Activated CD8-positive, alpha-beta T cell treated with anti-CD3 and anti-CD28 coated beads for 36 hours (primary cell): Measurements from ENCODE around the gene SYT2. TPM values are rescaled to one million over a fixed set of nuclear protein-coding genes. Genes with fewer than 3 reads are reported as not detected.

ENCODE experiments used
- ATAC-seq: fragments of 200-7000 bp; cut with Tn5 transposase; one replicate; pipeline ENCODE4 v1.10.0; 2021; ENCODE audit warnings: mild to moderate bottlenecking, moderate library complexity
- CTCF ChIA-PET: fragments of 350-600 bp; sonication (Branson Sonifier 250); formaldehyde crosslinking; loops from one replicate; lab custom pipeline; 2021; ENCODE audit warnings: antibody characterized with exemption; lab: Charles Lee
- POLR2A ChIA-PET: fragments of 350-600 bp; sonication (Branson Sonifier 250); formaldehyde crosslinking; loops from one replicate; lab custom pipeline; 2021; ENCODE audit warnings: antibody characterized with exemption; lab: Charles Lee
- DNase-seq: peaks from one replicate; pipeline ENCODE4 v3.0.0-alpha.2; 2020
- H3K27ac Mint-ChIP-seq: one replicate; pipeline ENCODE4 v1.8.0; 2021; ENCODE audit warnings: mild to moderate bottlenecking, mixed read lengths
- H3K27me3 Mint-ChIP-seq: one replicate; pipeline ENCODE4 v1.8.0; 2021; ENCODE audit warnings: mixed read lengths
- H3K36me3 Mint-ChIP-seq: one replicate; pipeline ENCODE4 v1.8.0; 2021; ENCODE audit warnings: low read depth, mixed read lengths
- H3K4me1 Mint-ChIP-seq: one replicate; pipeline ENCODE4 v1.8.0; 2021; ENCODE audit warnings: low read depth, mixed read lengths
- H3K4me3 Mint-ChIP-seq: one replicate; pipeline ENCODE4 v1.8.0; 2021; ENCODE audit warnings: mild to moderate bottlenecking, moderate library complexity, mixed read lengths
- H3K9me3 Mint-ChIP-seq: one replicate; pipeline ENCODE4 v1.8.0; 2021; ENCODE audit warnings: mixed read lengths
- intact Hi-C: fragments of 100-400 bp; cut with micrococcal nuclease; formaldehyde crosslinking; loops from one replicate; pipeline ENCODE4 v1.10.0; 2022
- total RNA-seq, 2 experiments: library from RNA; stranded (reverse); gene quantifications; one replicate each; pipeline ENCODE4 v1.2.3, GENCODE V29; 2021
- TF ChIP-seq, protein P1 (sequence below): fragments of 200-600 bp; IDR thresholded peaks from one replicate; pipeline ENCODE4 v1.8.0; 2022; ENCODE audit warnings: antibody characterized with exemption, mild to moderate bottlenecking

SYT2 gene
- total RNA-seq, 2 experiments from 2014 or later = not detected

DNA sequence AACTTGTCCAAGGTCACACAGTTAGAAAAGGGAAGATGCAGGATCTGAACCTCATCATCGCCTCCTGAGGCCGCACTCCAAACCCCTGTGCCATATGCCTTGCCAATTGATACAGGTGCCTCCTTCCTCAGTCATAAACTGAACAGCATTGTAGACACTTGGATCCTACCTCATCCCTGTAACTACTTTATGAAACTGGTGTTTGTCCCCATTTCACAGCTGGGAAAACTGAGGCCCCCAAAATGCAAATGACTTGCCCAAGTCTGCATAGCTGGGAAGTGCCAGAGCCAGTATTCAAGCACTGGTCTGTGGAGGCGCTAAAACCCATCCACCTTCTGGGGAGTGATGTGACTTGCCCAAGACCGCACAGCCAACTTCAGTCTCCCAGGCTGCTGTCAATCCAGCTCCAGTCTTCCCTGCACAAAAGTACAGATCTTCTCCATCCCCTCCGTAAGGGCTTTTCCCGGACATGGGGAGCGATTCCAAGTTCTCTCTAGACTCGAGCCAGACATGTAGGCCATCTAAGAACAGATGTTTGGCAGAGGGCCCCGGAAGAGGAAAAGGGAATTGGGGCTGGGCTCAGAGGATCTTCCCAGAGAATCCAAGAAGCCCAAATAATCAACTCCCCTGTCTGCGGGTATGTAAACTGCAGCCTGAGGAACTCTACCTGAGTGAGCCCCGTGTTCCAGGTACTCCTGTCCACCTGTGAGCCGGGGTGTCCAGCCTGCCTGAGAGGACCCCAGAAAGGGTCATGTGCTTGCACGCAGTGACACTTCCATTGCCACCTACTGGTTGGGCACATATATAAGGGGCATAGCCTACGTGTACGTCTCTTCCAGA is 60.5 kb downstream of the SYT2 start:
- H3K36me3 Mint-ChIP-seq = no peaks in the 10 kb centered on the region
- ChIA-PET POLR2A (no interaction called here), CTCF (no interaction called here)
- no peaks in the 10 kb centered on the region for H3K9me3 Mint-ChIP-seq
- TF ChIP-seq, protein P1, sequence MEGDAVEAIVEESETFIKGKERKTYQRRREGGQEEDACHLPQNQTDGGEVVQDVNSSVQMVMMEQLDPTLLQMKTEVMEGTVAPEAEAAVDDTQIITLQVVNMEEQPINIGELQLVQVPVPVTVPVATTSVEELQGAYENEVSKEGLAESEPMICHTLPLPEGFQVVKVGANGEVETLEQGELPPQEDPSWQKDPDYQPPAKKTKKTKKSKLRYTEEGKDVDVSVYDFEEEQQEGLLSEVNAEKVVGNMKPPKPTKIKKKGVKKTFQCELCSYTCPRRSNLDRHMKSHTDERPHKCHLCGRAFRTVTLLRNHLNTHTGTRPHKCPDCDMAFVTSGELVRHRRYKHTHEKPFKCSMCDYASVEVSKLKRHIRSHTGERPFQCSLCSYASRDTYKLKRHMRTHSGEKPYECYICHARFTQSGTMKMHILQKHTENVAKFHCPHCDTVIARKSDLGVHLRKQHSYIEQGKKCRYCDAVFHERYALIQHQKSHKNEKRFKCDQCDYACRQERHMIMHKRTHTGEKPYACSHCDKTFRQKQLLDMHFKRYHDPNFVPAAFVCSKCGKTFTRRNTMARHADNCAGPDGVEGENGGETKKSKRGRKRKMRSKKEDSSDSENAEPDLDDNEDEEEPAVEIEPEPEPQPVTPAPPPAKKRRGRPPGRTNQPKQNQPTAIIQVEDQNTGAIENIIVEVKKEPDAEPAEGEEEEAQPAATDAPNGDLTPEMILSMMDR = no peak
- H3K4me1 Mint-ChIP-seq = peaks cover 1% of the 10 kb centered on the region
- intact Hi-C loops = no loop called here
- ATAC-seq = no peak
- peaks cover 26% of the 10 kb centered on the region for H3K27me3 Mint-ChIP-seq
- no peak overlapping the region for H3K4me3 Mint-ChIP-seq
- no peak overlapping the region for H3K27ac Mint-ChIP-seq
- no peak for DNase-seq

DNA sequence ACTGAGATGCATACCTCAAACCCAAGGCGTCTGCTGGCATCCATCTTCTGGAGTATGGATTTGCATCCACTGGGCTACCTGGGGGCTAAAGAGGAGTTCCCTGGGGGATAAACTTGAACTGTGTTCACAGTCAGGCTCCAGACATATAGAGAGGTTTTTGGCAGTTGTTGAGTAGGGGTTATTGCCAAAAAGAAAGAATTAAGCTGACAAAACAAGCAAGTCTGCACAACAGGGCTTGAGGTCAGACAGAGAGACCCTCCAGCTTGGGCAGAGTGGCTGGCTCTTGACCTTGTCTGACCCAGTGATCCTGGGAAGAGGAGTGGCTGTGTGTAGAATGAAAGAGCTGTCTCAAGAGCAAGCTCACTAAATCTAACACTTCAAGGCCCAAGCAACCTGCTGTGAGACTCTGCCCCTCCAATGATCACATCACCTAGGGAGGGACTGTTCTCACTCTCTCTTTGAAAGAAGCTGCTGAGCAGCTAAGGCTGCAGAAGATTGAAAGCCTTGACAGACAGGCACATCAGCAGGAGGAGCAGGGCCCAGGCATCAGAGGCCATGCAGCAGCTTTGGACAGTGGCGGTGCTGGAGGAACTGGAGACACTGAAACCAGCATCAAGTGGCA is 61.5 kb downstream of the SYT2 start:
- Mint-ChIP-seq H3K4me3 (no peak overlapping the region), H3K27me3 (peaks cover 37% of the 10 kb centered on the region), H3K36me3 (no peaks in the 10 kb centered on the region), H3K9me3 (no peaks in the 10 kb centered on the region), H3K4me1 (peaks cover 12% of the 10 kb centered on the region), H3K27ac (no peak overlapping the region)
- TF ChIP-seq, protein P1 = no peak
- intact Hi-C loops = no loop called here
- ATAC-seq (no peak), DNase-seq (no peak)
- ChIA-PET POLR2A (interaction anchor here (0.8 kb wide), 1 partner anchor 11 kb away, joined by 5 read pairs; no protein-coding TSS in a partner anchor), CTCF (no interaction called here)

DNA sequence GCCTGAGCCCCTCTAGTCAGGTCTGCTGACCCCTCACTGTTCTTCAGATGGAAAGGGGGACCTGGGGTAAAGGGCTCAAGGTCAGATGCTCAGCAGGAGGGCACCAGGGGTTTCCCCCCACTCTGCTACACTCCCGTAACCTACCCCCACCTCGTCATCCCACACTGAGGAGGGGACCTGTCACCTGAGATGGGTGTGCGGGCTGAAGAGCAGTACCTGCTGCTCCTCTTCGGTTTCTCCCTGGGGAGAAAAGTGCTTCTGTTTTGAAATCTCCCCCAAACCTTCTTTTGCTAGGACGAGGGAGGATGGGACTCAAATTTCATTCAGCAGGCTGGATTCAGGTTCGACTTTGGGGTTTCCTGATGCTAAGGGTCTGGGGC is 65.2 kb downstream of the SYT2 start:
- Mint-ChIP-seq H3K36me3 (no peaks in the 10 kb centered on the region), H3K4me1 (peaks cover 26% of the 10 kb centered on the region), H3K27me3 (peaks cover 53% of the 10 kb centered on the region), H3K4me3 (no peak overlapping the region), H3K27ac (no peak overlapping the region), H3K9me3 (no peaks in the 10 kb centered on the region)
- intact Hi-C loops = no loop called here
- TF ChIP-seq, protein P1 = no peak
- no peak for ATAC-seq
- no peak for DNase-seq
- CTCF ChIA-PET = no interaction called here
- POLR2A ChIA-PET = no interaction called here

DNA sequence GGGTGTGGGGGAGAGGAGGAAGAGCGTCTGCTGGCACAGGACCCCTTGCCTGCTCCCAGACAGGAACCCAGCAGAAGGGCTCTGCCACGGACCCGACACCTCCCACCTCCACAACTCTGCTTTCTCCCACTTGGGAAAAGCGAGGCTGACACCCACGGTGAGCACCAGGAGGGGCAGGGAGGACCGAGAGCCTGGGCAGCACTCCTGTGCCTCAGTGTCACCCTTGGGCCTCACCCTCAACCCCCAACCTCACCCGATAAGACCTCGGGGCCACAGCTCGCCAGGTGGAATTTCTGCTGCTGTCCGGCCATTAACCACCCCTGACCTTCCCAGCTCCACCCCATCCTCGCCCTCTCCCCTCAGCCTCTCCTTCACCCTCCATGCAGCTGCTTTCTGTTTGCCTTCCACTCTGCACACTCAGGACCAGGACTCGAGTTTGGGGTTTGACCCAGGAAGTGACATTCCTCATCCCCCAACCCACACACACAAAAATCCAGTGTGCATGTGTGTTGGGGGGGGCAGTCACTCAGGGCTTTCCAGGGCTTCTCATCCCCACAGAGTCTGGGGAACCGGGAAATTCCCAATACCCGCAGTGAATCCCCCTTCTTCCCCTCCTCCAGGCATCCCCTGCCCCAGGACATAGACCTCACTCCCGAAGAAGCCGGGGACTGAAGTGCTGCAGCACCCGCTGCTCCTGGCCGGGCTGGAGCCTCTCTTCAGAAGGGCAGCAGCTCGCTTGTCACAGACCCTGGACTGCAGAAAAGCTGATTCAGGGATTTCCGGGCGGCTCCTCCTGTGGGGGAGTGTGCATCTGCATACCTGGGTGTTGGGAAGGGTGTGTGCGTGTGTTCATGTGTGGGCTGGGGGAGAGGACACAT is 65.8 kb downstream of the SYT2 start:
- CTCF ChIA-PET = interaction anchor here (0.7 kb wide), 1 partner anchor 13 kb away, joined by 3 read pairs; no protein-coding TSS in a partner anchor
- Mint-ChIP-seq H3K4me1 (peaks cover 26% of the 10 kb centered on the region), H3K4me3 (peak overlapping the region; percentile 45), H3K36me3 (no peaks in the 10 kb centered on the region), H3K9me3 (no peaks in the 10 kb centered on the region), H3K27me3 (peaks cover 58% of the 10 kb centered on the region), H3K27ac (no peak overlapping the region)
- intact Hi-C loops = no loop called here
- POLR2A ChIA-PET = no interaction called here
- DNase-seq (no peak), ATAC-seq (no peak)
- TF ChIP-seq, protein P1 = no peak
